ENCODE measurements around the gene SLC29A3. TPM values are rescaled to one million over a fixed set of nuclear protein-coding genes. Genes with fewer than 3 reads are reported as not detected.

Gene SLC29A3
- polyA plus RNA-seq, 4 donors = 0.45 to 16.9 (median 2.7) TPM

- Histone ChIP-seq H3K4me1 (ENCODE audit: control insufficient read depth in 3 of 3, insufficient read depth in 2 of 3, low read depth in 1 of 3, low read length in 2 of 3) (peaks cover 0 to 5% (median 0%) of the 10 kb centered on the region in 3 donors), H3K36me3 (ENCODE audit: control insufficient read depth in 3 of 3, insufficient read depth in 2 of 3, low read depth in 1 of 3, low read length in 3 of 3) (peaks cover 0 to 5% (median 0%) of the 10 kb centered on the region in 3 donors), H3K27me3 (ENCODE audit: control insufficient read depth in 3 of 3, insufficient read depth in 3 of 3, low read length in 3 of 3) (no peaks in the 10 kb centered on the region), H3K4me3 (ENCODE audit: low read depth in 1 of 3, low read length in 3 of 3) (no peak overlapping the region), H3K27ac (ENCODE audit: low read depth in 1 of 3, low read length in 2 of 3) (no peak overlapping the region), H3K9me3 (ENCODE audit: control insufficient read depth in 2 of 2, insufficient read depth in 1 of 2, low read depth in 1 of 2, low read length in 1 of 2) (no peaks in the 10 kb centered on the region)
- no peak for DNase-seq
- WGBS, 3 donors = 86 to 92% (median 87%) methylated on average over 5 of the region's 5 CpGs
- FAIRE-seq = no peak
Observed at GRCh38 chr10:71273506-71273905, 45.6 kb upstream of the SLC29A3 start.

GRCh38 chr10:71274901-71275796 is 43.9 kb upstream of the SLC29A3 start:
- H3K36me3 ChIP-seq (ENCODE audit: control insufficient read depth in 3 of 3, insufficient read depth in 2 of 3, low read depth in 1 of 3, low read length in 3 of 3) = peaks cover 0 to 13% (median 0%) of the 10 kb centered on the region in 3 donors
- FAIRE-seq = no peak
- H3K9me3 ChIP-seq (ENCODE audit: control insufficient read depth in 2 of 2, insufficient read depth in 1 of 2, low read depth in 1 of 2, low read length in 1 of 2) = no peaks in the 10 kb centered on the region
- no peak overlapping the region for H3K27ac ChIP-seq (ENCODE audit: low read depth in 1 of 3, low read length in 2 of 3)
- H3K4me1 ChIP-seq (ENCODE audit: control insufficient read depth in 3 of 3, insufficient read depth in 2 of 3, low read depth in 1 of 3, low read length in 2 of 3) = no peaks in the 10 kb centered on the region
- no peaks in the 10 kb centered on the region for H3K27me3 ChIP-seq (ENCODE audit: control insufficient read depth in 3 of 3, insufficient read depth in 3 of 3, low read length in 3 of 3)
- DNase-seq = no peak
- no peak overlapping the region for H3K4me3 ChIP-seq (ENCODE audit: low read depth in 1 of 3, low read length in 3 of 3)
- WGBS, 3 donors = 69 to 84% (median 71%) methylated on average over 11 of the region's 11 CpGs

- WGBS, 3 donors = 77 to 84% (median 83%) methylated on average over 9 of the region's 9 CpGs
Observed at GRCh38 chr10:71276873-71277272, 42.2 kb upstream of the SLC29A3 start.

GRCh38 chr10:71277914-71278665 is 41.0 kb upstream of the SLC29A3 start:
- Histone ChIP-seq H3K27me3 (ENCODE audit: control insufficient read depth in 3 of 3, insufficient read depth in 3 of 3, low read length in 3 of 3) (no peaks in the 10 kb centered on the region), H3K4me1 (ENCODE audit: control insufficient read depth in 3 of 3, insufficient read depth in 2 of 3, low read depth in 1 of 3, low read length in 2 of 3) (no peaks in the 10 kb centered on the region), H3K36me3 (ENCODE audit: control insufficient read depth in 3 of 3, insufficient read depth in 2 of 3, low read depth in 1 of 3, low read length in 3 of 3) (peaks cover 0 to 25% (median 0%) of the 10 kb centered on the region in 3 donors), H3K9me3 (ENCODE audit: control insufficient read depth in 2 of 2, insufficient read depth in 1 of 2, low read depth in 1 of 2, low read length in 1 of 2) (no peaks in the 10 kb centered on the region), H3K4me3 (ENCODE audit: low read depth in 1 of 3, low read length in 3 of 3) (no peak overlapping the region), H3K27ac (ENCODE audit: low read depth in 1 of 3, low read length in 2 of 3) (no peak overlapping the region)
- WGBS, 3 donors = 83 to 91% (median 90%) methylated on average over 11 of the region's 11 CpGs
- no peak for DNase-seq
- FAIRE-seq = no peak

More at GRCh38 chr10:71276873-71277272, 42.2 kb upstream of the SLC29A3 start:
- FAIRE-seq = no peak
- no peak for DNase-seq
- no peaks in the 10 kb centered on the region for H3K27me3 ChIP-seq (ENCODE audit: control insufficient read depth in 3 of 3, insufficient read depth in 3 of 3, low read length in 3 of 3)
- no peak overlapping the region for H3K27ac ChIP-seq (ENCODE audit: low read depth in 1 of 3, low read length in 2 of 3)
- H3K36me3 ChIP-seq (ENCODE audit: control insufficient read depth in 3 of 3, insufficient read depth in 2 of 3, low read depth in 1 of 3, low read length in 3 of 3) = peaks cover 0 to 19% (median 0%) of the 10 kb centered on the region in 3 donors
- H3K9me3 ChIP-seq (ENCODE audit: control insufficient read depth in 2 of 2, insufficient read depth in 1 of 2, low read depth in 1 of 2, low read length in 1 of 2) = no peaks in the 10 kb centered on the region
- no peaks in the 10 kb centered on the region for H3K4me1 ChIP-seq (ENCODE audit: control insufficient read depth in 3 of 3, insufficient read depth in 2 of 3, low read depth in 1 of 3, low read length in 2 of 3)
- no peak overlapping the region for H3K4me3 ChIP-seq (ENCODE audit: low read depth in 1 of 3, low read length in 3 of 3)

GRCh38 chr10:71278691-71279588 is 40.1 kb upstream of the SLC29A3 start:
- Histone ChIP-seq H3K27me3 (ENCODE audit: control insufficient read depth in 3 of 3, insufficient read depth in 3 of 3, low read length in 3 of 3) (no peaks in the 10 kb centered on the region), H3K36me3 (ENCODE audit: control insufficient read depth in 3 of 3, insufficient read depth in 2 of 3, low read depth in 1 of 3, low read length in 3 of 3) (peaks cover 0 to 33% (median 0%) of the 10 kb centered on the region in 3 donors), H3K27ac (ENCODE audit: low read depth in 1 of 3, low read length in 2 of 3) (no peak overlapping the region), H3K4me1 (ENCODE audit: control insufficient read depth in 3 of 3, insufficient read depth in 2 of 3, low read depth in 1 of 3, low read length in 2 of 3) (no peaks in the 10 kb centered on the region), H3K4me3 (ENCODE audit: low read depth in 1 of 3, low read length in 3 of 3) (no peak overlapping the region), H3K9me3 (ENCODE audit: control insufficient read depth in 2 of 2, insufficient read depth in 1 of 2, low read depth in 1 of 2, low read length in 1 of 2) (no peaks in the 10 kb centered on the region)
- DNase-seq (no peak), FAIRE-seq (no peak)
- WGBS, 3 donors = 69 to 76% (median 74%) methylated on average over 19 of the region's 19 CpGs

- no peaks in the 10 kb centered on the region for H3K9me3 ChIP-seq (ENCODE audit: control insufficient read depth in 2 of 2, insufficient read depth in 1 of 2, low read depth in 1 of 2, low read length in 1 of 2)
- no peak overlapping the region for H3K27ac ChIP-seq (ENCODE audit: low read depth in 1 of 3, low read length in 2 of 3)
- DNase-seq = no peak
- 79 to 87% (median 79%) methylated on average over 20 to 22 of the region's 22 CpGs for WGBS, 3 donors
- H3K4me3 ChIP-seq (ENCODE audit: low read depth in 1 of 3, low read length in 3 of 3) = no peak overlapping the region
- no peaks in the 10 kb centered on the region for H3K27me3 ChIP-seq (ENCODE audit: control insufficient read depth in 3 of 3, insufficient read depth in 3 of 3, low read length in 3 of 3)
- H3K36me3 ChIP-seq (ENCODE audit: control insufficient read depth in 3 of 3, insufficient read depth in 2 of 3, low read depth in 1 of 3, low read length in 3 of 3) = peaks cover 0 to 39% (median 0%) of the 10 kb centered on the region in 3 donors
- H3K4me1 ChIP-seq (ENCODE audit: control insufficient read depth in 3 of 3, insufficient read depth in 2 of 3, low read depth in 1 of 3, low read length in 2 of 3) = no peaks in the 10 kb centered on the region
- FAIRE-seq = no peak
Observed at GRCh38 chr10:71279590-71280170, 39.4 kb upstream of the SLC29A3 start.

GRCh38 chr10:71280216-71280615 is 38.8 kb upstream of the SLC29A3 start:
- Histone ChIP-seq H3K36me3 (ENCODE audit: control insufficient read depth in 3 of 3, insufficient read depth in 2 of 3, low read depth in 1 of 3, low read length in 3 of 3) (peaks cover 0 to 43% (median 0%) of the 10 kb centered on the region in 3 donors), H3K9me3 (ENCODE audit: control insufficient read depth in 2 of 2, insufficient read depth in 1 of 2, low read depth in 1 of 2, low read length in 1 of 2) (no peaks in the 10 kb centered on the region), H3K27ac (ENCODE audit: low read depth in 1 of 3, low read length in 2 of 3) (no peak overlapping the region), H3K4me1 (ENCODE audit: control insufficient read depth in 3 of 3, insufficient read depth in 2 of 3, low read depth in 1 of 3, low read length in 2 of 3) (peaks cover 0 to 3% (median 0%) of the 10 kb centered on the region in 3 donors), H3K4me3 (ENCODE audit: low read depth in 1 of 3, low read length in 3 of 3) (no peak overlapping the region), H3K27me3 (ENCODE audit: control insufficient read depth in 3 of 3, insufficient read depth in 3 of 3, low read length in 3 of 3) (no peaks in the 10 kb centered on the region)
- FAIRE-seq (no peak), DNase-seq (no peak)
- 63 to 66% (median 65%) methylated on average over 5 of the region's 5 CpGs for WGBS, 3 donors

Data from small intestine (tissue), 7 donors.